NCI-H345 (cell line): ENCODE data around the gene CHID1.

ENCODE experiments used
- DNase-seq: peaks from one replicate; lab custom pipeline; 2025; lab: John Stamatoyannopoulos, UW

Gene CHID1

DNA sequence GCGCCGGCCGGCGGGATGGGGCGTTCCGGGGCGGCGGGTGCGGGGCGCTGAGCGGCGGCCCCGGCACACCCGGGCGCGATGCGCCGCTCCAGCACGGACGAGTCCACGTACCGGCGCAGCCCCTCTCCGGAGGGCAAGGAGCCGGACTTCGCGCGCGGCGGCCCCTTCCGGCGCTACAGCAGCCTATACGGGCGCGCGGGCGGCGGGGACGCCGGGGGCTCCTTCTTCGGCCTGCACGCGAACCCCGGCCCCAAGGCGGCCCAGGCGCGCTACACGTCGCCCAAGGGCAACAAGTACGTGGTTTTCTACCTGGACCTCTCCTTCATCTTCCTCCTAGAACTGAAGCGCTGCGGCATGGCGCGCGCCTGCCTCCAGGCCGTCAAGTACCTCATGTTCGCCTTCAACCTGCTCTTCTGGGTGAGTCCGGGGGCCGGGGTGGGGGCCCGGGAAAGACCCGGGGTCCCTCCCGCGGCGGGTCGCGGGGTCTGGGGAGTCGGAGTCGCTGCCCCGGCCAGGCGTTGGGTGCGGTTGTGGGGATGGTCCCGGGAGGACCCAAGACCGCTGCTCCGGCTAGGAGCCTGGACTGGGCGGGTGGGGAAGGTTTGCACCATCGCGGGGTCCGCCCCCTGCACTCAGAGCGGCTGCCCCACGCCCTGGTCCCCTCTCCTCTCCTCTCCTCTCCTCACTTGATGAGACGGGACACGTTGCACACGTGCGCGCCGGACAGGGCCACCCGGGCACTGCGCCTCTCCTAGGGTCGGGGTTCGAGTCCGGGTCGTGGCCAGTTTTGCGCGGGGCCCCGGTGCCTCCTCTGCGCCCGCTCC is 60.4 kb downstream of the CHID1 start:
- no peak for DNase-seq

DNA sequence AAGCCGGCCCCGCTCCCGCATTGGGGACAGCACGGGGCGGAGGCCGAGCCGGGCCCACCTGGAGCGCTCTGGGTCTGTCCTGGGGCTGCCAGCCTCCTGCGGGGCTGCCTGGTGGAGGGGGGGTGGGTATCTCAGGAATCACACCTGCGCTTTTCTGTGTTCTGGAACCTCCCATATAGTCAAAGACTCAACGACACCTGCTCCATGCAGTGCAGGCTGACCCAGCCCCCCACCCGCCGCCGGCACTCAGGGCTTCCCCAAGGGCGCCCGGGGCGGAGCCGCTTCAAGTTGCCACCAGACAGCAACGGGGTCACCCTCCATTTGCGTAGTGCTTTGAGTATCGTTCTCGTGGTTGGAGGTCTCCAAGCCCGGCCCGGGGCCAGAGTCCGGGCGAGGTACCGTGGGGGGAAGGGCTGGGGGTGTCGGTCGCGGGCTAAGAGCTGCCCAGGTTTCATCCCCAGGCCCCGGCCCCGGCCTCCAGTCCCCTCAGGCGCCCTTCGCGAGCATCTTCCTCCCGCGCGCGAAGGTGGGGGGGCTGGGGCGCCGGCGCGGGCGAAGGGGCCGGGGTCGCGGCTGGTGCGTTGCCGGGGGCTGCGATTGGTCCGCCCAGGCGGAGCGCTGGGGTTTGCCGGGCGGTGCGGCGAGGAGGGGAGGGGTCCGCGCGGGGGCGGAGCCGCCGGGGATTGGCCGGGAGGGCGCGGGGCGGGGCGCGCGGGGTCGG is 61.3 kb downstream of the CHID1 start:
- DNase-seq, result peak; percentile 80

DNA sequence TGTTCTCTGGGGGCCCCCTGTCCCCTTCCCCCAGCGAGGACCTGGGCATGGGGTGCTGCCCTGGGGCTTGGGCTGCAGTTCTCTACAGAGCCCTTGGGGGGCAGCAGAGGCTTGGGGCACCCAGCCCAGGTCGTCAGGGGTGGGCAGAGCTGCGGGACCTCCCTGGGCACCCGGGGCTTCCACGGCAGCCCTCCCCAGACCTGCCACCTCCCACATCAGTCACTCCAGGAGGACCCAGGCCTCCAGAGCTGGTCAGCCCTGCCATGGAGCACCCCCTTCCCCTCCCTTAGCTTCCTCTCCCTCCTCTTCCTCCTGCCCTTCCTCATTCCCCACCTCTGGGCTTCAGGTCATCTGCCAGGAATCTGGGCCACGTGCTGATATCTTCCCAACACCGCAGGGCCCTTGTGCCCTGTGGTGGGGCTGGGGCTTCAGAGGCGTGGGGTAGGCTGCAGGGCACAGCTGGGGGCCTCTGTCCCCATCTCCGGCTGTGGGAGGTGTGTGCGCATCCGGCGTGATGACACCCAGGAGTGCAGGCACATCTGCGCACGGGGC is 62.2 kb downstream of the CHID1 start:
- peak; percentile 60 for DNase-seq

DNA sequence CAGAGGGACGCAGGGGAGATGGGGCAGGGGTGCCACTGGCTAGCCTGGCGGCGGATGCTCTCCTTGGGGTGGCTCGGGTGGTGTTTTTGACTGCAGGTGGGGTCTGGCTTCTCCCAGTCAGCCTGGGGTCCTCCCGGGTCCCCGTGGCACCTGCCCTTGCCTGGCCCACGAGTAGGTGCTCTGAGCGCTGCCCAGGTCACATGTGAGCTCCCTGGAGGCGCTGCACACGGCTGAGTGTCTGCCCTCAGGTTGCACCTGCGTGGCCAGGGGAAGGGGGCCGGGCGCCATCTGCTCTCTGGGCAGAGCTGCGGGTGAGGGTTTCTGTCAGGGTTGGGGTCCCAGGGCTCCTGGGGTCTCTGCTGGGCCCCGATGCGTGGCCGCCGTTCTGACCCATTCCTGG is 62.7 kb downstream of the CHID1 start:
- no peak for DNase-seq

GRCh38 chr11:846496-847098 is 64.0 kb downstream of the CHID1 start:
- no peak for DNase-seq

- DNase-seq, result no peak
These were observed 64.6 kb downstream of the CHID1 start for GRCh38 chr11:845872-846495.

- no peak for DNase-seq
These were observed 65.6 kb downstream of the CHID1 start for GRCh38 chr11:844693-845644.

DNA sequence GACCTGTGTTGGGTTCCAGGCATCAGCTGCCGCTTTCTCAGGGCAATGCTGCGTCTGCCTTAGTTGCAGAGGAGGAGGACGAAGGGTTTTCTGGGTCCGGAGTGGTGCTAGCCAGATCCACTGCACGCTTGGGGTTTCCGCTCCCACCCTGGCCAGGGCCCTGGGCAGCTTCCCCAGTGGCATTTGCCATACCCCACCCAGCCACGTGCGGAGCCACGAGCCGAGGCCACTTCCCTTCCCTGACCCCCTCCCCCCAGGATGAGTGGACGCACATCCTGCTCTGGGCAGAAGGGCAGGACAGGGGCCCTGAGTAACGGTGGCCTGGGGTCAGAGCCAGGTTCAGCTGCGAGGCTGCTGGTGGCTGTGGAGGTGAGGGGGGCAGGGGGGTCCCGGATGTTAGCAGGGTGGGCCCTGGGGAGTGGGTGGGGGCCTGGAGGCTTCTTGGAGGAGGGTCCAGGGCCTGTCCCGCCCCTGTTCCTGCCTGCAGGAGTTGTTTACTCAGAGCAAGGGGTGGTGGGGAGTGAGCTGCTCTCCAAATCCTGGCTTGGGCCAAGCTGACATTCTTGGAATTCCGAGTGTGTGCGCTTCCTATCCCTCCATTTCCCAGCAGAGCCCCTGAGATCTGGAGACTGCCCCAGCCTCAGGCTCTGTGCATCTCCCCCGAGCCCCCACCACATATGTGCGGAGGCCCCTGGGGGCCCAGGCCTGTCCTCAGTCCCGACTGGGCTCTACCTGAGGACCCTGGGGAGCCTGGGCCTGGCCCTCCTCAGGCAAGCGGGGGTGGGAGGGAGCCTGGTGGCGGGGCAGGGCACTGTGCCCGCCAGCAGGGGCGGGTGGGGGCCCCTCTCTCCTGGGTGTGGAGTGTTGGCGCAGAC is 66.6 kb downstream of the CHID1 start:
- DNase-seq, result no peak

DNA sequence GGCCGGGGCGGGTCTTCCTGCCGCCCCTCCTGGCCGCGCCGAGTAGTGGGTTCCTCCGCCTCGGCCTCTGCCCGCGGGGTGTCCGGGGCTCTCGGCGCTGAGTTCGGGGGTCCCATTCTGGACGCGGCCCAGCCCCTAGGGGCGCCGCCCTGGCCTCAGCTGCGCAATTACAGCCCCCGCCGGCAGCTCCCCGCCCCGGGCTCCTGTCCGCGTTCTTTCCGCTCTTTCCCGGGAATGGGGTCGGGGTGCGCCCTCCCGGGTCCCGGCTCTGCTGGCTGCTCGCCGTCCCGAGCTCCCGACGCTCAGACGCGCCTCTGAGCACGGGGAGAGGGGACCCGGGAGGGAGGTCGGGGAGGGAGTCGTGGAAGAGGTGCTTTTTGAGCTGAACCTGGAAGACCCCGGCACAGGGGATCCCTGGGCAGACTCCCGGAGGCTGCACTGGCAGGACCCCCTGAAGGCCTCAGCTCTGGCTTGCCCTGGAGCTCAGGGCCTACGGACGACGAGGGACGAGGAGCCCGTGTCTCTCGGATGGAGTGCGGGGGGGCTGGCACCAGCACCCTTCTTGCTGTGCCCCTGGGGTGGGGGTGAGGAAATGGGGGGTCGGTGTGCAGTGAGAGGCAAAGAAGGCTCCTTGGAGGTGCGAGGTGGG is 67.4 kb downstream of the CHID1 start:
- no peak for DNase-seq

GRCh38 chr11:842370-843002 is 68.1 kb downstream of the CHID1 start, which contains the start of the genes POLR2L and TSPAN4:
POLR2L (minus strand) TSS chr11:842529; CDS start chr11:842508, 21 bp downstream.
TSPAN4 (plus strand) TSS chr11:842852; CDS start chr11:850305, 7,453 bp downstream.
- DNase-seq, result peak; percentile 89

DNA sequence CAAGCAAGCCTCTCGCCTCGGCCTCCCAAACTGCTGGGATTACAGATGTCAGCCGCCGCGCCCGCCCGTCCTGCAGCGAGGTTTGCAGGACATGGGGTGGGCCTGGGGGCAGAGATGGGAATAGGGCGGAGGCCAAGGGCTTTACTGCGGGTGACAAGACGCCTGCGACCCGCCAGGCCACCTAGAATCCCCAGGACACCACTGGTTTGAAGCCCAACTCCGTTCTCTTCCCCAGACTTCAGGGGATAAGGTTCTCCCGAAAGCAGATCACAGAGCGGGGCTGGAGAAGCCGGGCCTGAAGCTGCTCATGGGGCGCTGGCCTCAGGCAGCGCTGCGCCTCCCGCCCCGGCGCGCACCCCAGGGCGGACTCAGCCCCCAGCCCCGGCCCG is 68.6 kb downstream of the CHID1 start:
- no peak for DNase-seq

- DNase-seq, result no peak
These were observed 70.6 kb downstream of the CHID1 start for GRCh38 chr11:839875-840617.

DNA sequence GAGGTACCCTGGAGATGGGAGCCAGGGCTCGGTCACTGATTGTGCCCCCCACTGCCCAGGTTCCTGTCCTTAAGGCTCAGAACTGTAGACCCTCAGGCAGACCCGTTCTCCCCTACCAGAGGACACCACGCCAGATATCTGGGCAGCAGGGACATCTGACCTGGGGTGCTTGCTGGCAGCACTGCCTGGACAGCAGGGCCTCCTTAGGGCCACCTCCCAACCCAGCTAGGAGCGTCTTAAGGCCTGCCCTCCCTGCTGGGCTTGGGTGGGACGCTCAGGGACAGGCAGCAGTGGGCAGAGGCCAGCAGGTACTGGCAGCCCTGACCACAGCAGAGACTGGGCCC is 71.4 kb downstream of the CHID1 start:
- no peak for DNase-seq

DNA sequence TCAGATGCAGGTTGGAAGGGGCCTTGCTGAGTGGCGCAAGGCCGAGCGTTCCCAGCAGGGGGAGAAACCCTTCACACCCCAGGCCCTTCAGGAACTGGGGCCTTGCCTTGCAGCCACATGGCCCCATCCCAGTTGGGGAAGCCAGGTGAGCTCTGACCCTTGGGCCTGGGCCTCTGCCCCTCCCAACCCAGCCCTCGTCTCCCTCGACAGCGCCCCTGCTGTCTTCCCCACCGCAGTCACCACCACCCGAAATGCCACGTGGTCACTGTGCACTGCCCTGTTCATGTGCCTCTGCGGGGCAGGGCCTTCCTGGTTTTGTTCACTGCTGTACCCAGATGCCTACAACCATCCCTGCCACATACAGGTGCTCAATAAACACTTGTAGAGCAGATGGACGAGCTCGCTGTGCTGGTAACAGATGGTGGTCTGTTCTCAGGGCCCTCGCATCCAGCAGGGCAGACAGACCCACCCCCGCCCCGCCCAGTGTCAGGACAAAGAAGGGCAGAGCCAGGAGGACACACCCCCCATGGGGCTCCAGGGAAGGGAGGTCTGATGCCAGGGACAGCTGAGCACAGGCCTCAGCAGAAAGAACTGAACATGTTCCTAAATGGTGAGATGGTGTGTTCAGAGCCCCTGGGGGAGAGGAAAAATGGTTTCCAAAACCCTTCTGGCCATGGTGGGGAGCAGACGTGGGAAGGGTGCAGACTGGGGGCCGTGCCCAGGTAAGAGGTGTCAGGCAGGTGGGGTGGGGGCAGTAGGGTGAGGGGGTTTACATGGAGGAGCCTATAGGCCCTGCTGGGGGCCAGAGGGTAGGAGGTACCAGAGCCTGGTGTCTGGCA is 72.0 kb downstream of the CHID1 start:
- DNase-seq, result no peak

GRCh38 chr11:837990-838307 is 72.7 kb downstream of the CHID1 start:
- DNase-seq, result no peak

DNA sequence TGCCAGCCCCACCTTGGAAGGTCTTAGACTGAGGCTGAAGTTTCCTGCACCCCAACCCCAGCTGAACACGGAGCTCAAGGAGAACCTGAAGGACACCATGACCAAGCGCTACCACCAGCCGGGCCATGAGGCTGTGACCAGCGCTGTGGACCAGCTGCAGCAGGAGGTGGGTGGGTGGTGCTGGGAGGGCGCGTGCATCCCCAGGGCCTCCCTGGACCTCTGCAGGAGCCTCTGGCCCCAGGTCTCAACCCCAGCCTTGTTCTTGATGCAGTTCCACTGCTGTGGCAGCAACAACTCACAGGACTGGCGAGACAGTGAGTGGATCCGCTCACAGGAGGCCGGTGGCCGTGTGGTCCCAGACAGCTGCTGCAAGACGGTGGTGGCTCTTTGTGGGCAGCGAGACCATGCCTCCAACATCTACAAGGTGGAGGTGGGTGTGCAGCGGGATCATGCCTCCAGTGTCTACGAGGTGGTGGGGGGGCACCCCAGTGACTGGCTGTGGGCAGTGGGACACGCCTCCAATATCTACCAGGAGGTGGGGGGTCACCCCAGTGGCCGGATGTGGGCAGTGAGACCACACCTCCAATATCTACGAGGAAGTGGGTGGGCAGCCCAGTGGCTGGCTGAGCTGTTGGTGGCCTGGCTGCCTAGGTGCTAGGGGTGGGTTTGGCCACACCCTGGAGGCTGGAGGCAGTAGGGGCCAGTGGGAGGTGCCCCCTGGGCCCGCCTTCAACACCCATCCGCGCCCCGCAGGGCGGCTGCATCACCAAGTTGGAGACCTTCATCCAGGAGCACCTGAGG is 73.2 kb downstream of the CHID1 start:
- DNase-seq, result no peak

GRCh38 chr11:836700-837099 is 73.9 kb downstream of the CHID1 start:
- no peak for DNase-seq
